ENCODE results near the gene GFOD1.

GFOD1 gene

GRCh38 chr6:13355043-13355945 lies 132.1 kb downstream of the GFOD1 start:
- TF ChIP-seq CTCF (conservative IDR thresholded peaks at IDR 0.05; ENCODE audit: control insufficient read depth, insufficient read depth, low read depth, low read length) = no peak
- H3K4me3 ChIP-seq (ENCODE audit: control insufficient read depth, low read depth, low read length) = no peak overlapping the region
- DNase-seq (ENCODE audit: low read depth) = peak; percentile 91

GRCh38 chr6:13354331-13355042 lies 132.9 kb downstream of the GFOD1 start:
- TF ChIP-seq CTCF (conservative IDR thresholded peaks at IDR 0.05; ENCODE audit: control insufficient read depth, insufficient read depth, low read depth, low read length) = no peak
- peak; percentile 51 for DNase-seq (ENCODE audit: low read depth)
- H3K4me3 ChIP-seq (ENCODE audit: control insufficient read depth, low read depth, low read length) = no peak overlapping the region

GRCh38 chr6:13352165-13352564 lies 135.2 kb downstream of the GFOD1 start:
- H3K4me3 ChIP-seq (ENCODE audit: control insufficient read depth, low read depth, low read length) = no peak overlapping the region
- DNase-seq (ENCODE audit: low read depth) = no peak
- no peak for TF ChIP-seq CTCF (conservative IDR thresholded peaks at IDR 0.05; ENCODE audit: control insufficient read depth, insufficient read depth, low read depth, low read length)

- DNase-seq (ENCODE audit: low read depth) = no peak
- no peak for TF ChIP-seq CTCF (conservative IDR thresholded peaks at IDR 0.05; ENCODE audit: control insufficient read depth, insufficient read depth, low read depth, low read length)
- H3K4me3 ChIP-seq (ENCODE audit: control insufficient read depth, low read depth, low read length) = no peak overlapping the region
These were observed 136.1 kb downstream of the GFOD1 start for GRCh38 chr6:13351271-13351670.

- no peak overlapping the region for H3K4me3 ChIP-seq (ENCODE audit: control insufficient read depth, low read depth, low read length)
- no peak for TF ChIP-seq CTCF (conservative IDR thresholded peaks at IDR 0.05; ENCODE audit: control insufficient read depth, insufficient read depth, low read depth, low read length)
- no peak for DNase-seq (ENCODE audit: low read depth)
These were observed 137.4 kb downstream of the GFOD1 start for GRCh38 chr6:13349811-13350506.

DNA sequence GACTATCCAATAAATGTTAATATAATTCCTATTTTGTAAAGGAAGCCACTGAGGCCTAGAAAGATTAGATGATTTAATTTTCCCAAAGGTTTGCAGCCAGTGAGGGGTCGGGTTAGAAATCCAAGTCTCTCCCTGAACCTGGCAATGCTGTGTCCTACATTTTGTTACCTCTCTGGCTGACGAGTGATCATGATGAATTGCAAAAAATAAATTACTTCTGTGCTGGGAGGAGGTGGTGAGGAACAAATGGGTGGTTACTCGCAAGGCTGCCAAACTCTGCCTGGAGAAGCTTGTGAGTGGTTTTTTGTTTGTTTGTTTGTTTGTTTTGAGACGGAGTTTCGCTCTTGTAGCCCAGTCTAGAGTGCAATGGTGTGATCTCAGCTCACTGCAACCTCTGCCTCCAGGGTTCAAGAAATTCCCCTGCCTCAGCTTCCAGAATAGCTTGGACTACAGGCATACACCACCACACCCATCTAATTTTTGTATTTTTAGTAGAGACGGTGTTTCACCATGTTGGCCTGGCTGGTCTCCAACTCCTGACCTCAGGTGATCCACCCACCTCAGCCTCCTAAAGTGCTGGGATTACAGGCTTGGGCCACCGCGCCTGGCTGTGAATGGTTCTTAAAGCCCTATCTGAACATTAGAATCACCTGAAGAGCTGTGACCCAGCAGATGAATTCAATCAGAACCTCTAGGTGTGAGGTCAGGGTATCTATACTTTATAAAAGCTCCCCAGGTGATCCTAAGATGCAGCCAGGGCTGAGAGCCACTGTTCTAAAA lies 138.9 kb downstream of the GFOD1 start:
- no peak for TF ChIP-seq CTCF (conservative IDR thresholded peaks at IDR 0.05; ENCODE audit: control insufficient read depth, insufficient read depth, low read depth, low read length)
- DNase-seq (ENCODE audit: low read depth) = no peak
- no peak overlapping the region for H3K4me3 ChIP-seq (ENCODE audit: control insufficient read depth, low read depth, low read length)

Measured in fibroblast of mammary gland (primary cell).